Psoas muscle (tissue), 8 donors: ENCODE measurements around the gene PCCB. TPM values are rescaled to one million over a fixed set of nuclear protein-coding genes. Genes with fewer than 3 reads are reported as not detected.
A peak's percentile ranks its signal among the peaks of the same experiment; 100 is the strongest.

Source experiments
- ATAC-seq, 4 donors: fragments of 200-7000 bp; cut with Tn5 transposase; one replicate each; pipeline ENCODE4 v1.9.1; 2020; ENCODE audit warnings: moderate library complexity in 3 of 4, mild to moderate bottlenecking in 2 of 4
- DNase-seq, 2 donors: peaks; one replicate each; pipeline ENCODE4 v3.0.0-alpha.2; 2020
- H3K27ac ChIP-seq: fragments of 200-600 bp; one replicate; pipeline ENCODE4 v1.8.0; 2022
- H3K27me3 ChIP-seq, 3 donors: fragments of 200-600 bp in 1 of 3; one replicate each; pipeline versions ENCODE4 v1.6.1 to v1.8.0; 2013 to 2022; ENCODE audit warnings: low read length in 2 of 3, mild to moderate bottlenecking in 2 of 3, moderate library complexity in 1 of 3; ENCODE audit not compliant: insufficient read depth in 3 of 3
- H3K36me3 ChIP-seq, 2 donors: fragments of 200-600 bp in 1 of 2; one replicate each; pipeline versions ENCODE4 v1.6.1 to v1.8.0; 2013 to 2022; ENCODE audit warnings: low read depth in 1 of 2, mild to moderate bottlenecking in 1 of 2, moderate library complexity in 1 of 2; ENCODE audit not compliant: insufficient read depth in 1 of 2
- H3K4me1 ChIP-seq: fragments of 200-600 bp; one replicate; pipeline ENCODE4 v1.8.0; 2022
- H3K4me3 ChIP-seq: fragments of 200-600 bp; one replicate; pipeline ENCODE4 v1.8.0; 2022; ENCODE audit warnings: mild to moderate bottlenecking
- H3K9me3 ChIP-seq: fragments of 200-600 bp; one replicate; pipeline ENCODE4 v1.8.0; 2022
- CTCF ChIP-seq: fragments of 200-600 bp; IDR thresholded peaks from one replicate; pipeline ENCODE4 v1.8.0; 2022; ENCODE audit warnings: antibody characterized with exemption
- WGBS, 3 donors: extraction: QIAGEN DNeasy Blood & Tissue Kit; methylation state at CpG; one replicate each; pipeline versions ENCODE4 v1.1.6 to v1.1.7; 2013; 5-methylcytosine and 5-hydroxymethylcytosine counted together
- intact Hi-C, 2 donors: fragments of 100-400 bp; cut with DNase I; formaldehyde crosslinking; loops; one replicate each; pipeline versions ENCODE4 v1.11.0 to v1.14.2; 2022
- polyA plus RNA-seq, 3 donors: library from polyadenylated mRNA; stranded (reverse); fragments of 200-250 nt; gene quantifications; one replicate each; pipeline ENCODE4 v1.2.3, GENCODE V29; 2013
- total RNA-seq, 4 donors: library from RNA; stranded (reverse); fragmentation: NEBNext Ultra II Directional in 2 of 4; extraction: Animal tissue kit (Norgen Biotek cat#: 25700) in 2 of 4; gene quantifications; one replicate each; pipeline versions ENCODE4 v1.2.1 to v1.2.4, GENCODE V29; 2021 to 2023
- donor health status: healthy with polysubstance abuse.
- donor health status: DM: no; HTN: no; CAD: no; lungs with moderate emphysema.
- donor health status: Bipolar disorder and iron deficiency.
- donor health status: healthy.
- donor health status: DM: yes; HTN: yes; CAD: no.
- donor health status: DM: no; HTN: no; CAD: no.
- donor health status: DM: no; HTN: no; CAD: no.
- donor health status: DM: yes; HTN: yes; CAD: no.

PCCB gene
- total and polyA plus RNA-seq, 7 donors = 20.0 to 60.4 (median 36.4) TPM

DNA sequence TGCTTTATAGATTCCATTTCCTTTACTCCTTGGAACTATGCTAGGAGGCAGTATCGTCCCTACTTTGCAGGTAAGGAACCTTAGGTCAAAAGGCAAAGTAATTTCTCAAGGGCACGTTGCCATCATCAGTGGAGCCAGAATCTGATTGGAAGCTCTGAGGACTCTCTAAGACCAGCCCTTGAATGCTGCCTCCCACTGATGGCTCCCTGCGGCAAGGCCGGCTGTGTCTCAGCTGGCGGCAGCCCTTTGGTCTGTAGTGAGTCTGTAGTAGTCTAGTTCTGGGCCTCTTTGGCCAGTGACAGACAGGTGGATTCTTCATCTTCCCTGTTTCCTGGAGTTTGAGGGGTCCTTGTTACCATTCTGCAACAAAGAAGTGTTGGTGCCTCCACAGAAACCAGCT, 76.2 kb downstream of the PCCB start:
- WGBS, 3 donors = 96 to 100% (median 98%) methylated on average over 5 of the region's 5 CpGs
- no peak overlapping the region for H3K27ac ChIP-seq
- no peaks in the 10 kb centered on the region for H3K27me3 ChIP-seq
- intact Hi-C loops = no loop called here
- no peaks in the 10 kb centered on the region for H3K4me1 ChIP-seq
- H3K4me3 ChIP-seq = no peak overlapping the region
- TF ChIP-seq CTCF = no peak
- peaks cover 19% of the 10 kb centered on the region for H3K9me3 ChIP-seq
- ATAC-seq = no peak
- peaks cover 0 to 42% of the 10 kb centered on the region in 2 donors for H3K36me3 ChIP-seq
- DNase-seq = no peak

DNA sequence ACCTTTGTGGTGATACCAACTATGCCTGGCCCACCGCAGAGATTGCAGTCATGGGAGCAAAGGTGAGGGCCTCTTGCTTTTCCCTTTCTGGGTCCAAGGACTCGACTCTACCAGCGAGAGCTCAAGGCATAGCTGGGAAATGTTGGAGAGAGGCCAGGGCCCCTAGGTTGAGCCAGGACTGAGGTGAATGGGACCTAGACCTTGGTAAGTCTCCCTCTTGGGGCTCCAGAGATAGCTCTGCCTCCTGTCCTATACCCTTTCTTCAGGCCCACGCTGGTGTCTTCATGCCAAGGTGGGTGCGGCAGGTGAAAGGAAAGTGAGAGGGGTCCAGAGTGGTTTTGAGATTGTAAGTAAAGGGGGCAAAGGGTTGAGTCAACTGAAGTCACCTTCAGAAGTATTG, 77.5 kb downstream of the PCCB start:
- Histone ChIP-seq H3K4me3 (no peak overlapping the region), H3K27me3 (no peaks in the 10 kb centered on the region), H3K27ac (no peak overlapping the region), H3K4me1 (no peaks in the 10 kb centered on the region), H3K9me3 (peaks cover 8% of the 10 kb centered on the region), H3K36me3 (peaks cover 0 to 45% of the 10 kb centered on the region in 2 donors)
- ATAC-seq = no peak
- 97 to 99% (median 99%) methylated on average over 5 of the region's 5 CpGs for WGBS, 3 donors
- intact Hi-C loops = no loop called here
- TF ChIP-seq CTCF = no peak
- no peak for DNase-seq

DNA sequence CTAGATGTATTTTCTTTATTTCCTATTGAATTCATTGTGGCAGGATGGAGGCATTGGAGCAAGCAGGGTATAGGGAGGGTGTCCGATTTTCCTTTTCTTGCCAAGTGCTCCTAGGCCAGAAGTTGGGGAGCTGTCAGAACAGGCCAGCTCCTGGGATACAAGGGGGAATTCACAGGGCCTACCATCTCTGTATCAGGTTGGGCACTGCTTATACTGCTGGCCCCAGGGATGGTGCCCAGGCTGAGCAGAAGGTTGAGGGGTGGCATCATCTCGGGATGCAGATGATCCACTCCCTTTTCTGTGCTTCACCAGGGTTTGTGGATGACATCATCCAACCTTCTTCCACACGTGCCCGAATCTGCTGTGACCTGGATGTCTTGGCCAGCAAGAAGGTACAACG, 79.5 kb downstream of the PCCB start:
- DNase-seq = no peak
- H3K36me3 ChIP-seq = peaks cover 2 to 61% of the 10 kb centered on the region in 2 donors
- intact Hi-C loops = no loop called here
- H3K9me3 ChIP-seq = no peaks in the 10 kb centered on the region
- no peaks in the 10 kb centered on the region for H3K4me1 ChIP-seq
- no peak for TF ChIP-seq CTCF
- no peaks in the 10 kb centered on the region for H3K27me3 ChIP-seq
- ATAC-seq = peak in 1 of 4 donors; percentile 23
- 70 to 75% (median 72%) methylated on average over 5 of the region's 5 CpGs for WGBS, 3 donors
- H3K4me3 ChIP-seq = no peak overlapping the region
- H3K27ac ChIP-seq = no peak overlapping the region

GRCh38 chr3:136330900-136331299, 80.8 kb downstream of the PCCB start:
- no peak for TF ChIP-seq CTCF
- intact Hi-C loops = no loop called here
- 86 to 88% (median 88%) methylated on average over 5 of the region's 5 CpGs for WGBS, 3 donors
- Histone ChIP-seq H3K27me3 (no peaks in the 10 kb centered on the region), H3K4me3 (no peak overlapping the region), H3K27ac (no peak overlapping the region), H3K36me3 (peaks cover 2 to 72% of the 10 kb centered on the region in 2 donors), H3K4me1 (no peaks in the 10 kb centered on the region), H3K9me3 (no peaks in the 10 kb centered on the region)
- ATAC-seq = no peak
- no peak for DNase-seq

- no peak for TF ChIP-seq CTCF
- Histone ChIP-seq H3K4me3 (no peak overlapping the region), H3K36me3 (peaks cover 2 to 69% of the 10 kb centered on the region in 2 donors), H3K4me1 (no peaks in the 10 kb centered on the region), H3K27ac (no peak overlapping the region), H3K9me3 (no peaks in the 10 kb centered on the region), H3K27me3 (no peaks in the 10 kb centered on the region)
- ATAC-seq = no peak
- WGBS, 3 donors = 90 to 95% (median 90%) methylated on average over 1 of the region's 1 CpG
- DNase-seq = no peak
- intact Hi-C loops = no loop called here
Measured at GRCh38 chr3:136332302-136332701, 82.2 kb downstream of the PCCB start.
